NT2/D1 (cell line): ENCODE results near the gene CKLF.

Experiments
- YY1 ChIP-seq: IDR thresholded peaks from 2 replicates; pipeline ENCODE4 v1.6.1; 2011; ENCODE audit not compliant: insufficient read length, insufficient read depth
- ZNF274 ChIP-seq: IDR thresholded peaks from 2 replicates; pipeline ENCODE4 v1.6.1; 2011; ENCODE audit warnings: mild to moderate bottlenecking, low read depth, low read length

DNA sequence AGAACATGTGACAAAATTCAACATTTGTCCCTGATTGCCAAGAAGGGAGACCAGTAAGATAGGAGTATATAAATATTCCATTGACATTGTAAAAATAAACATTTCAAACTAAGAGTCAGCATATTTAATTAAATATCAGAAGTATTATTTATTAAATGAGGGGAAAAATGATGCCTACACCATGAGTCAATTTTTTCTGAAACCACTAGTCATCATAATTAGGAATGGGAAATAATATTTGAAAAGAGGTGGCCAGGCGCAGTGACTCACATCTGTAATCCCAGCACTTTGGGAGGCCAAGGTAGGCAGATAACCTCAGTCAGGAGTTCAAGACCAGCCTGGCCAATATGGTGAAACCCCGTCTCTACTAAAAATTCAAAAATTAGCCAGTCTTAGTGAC lies 16.0 kb downstream of the CKLF start:
- no peak for TF ChIP-seq ZNF274
- no peak for TF ChIP-seq YY1
